Osteoblast (primary cell): ENCODE results near the gene DBR1. TPM values are rescaled to one million over a fixed set of nuclear protein-coding genes. Genes with fewer than 3 reads are reported as not detected.

ENCODE experiments used
- DNase-seq: peaks from one replicate; pipeline ENCODE4 v3.0.0; 2011; ENCODE audit warnings: low spot score, mixed read lengths; ENCODE audit not compliant: insufficient read length; ENCODE audit errors: missing footprints
- H2AFZ ChIP-seq: 2 replicates; pipeline ENCODE4 v1.6.0; 2011; ENCODE audit warnings: mild to moderate bottlenecking, low read length
- H3K27ac ChIP-seq: 2 replicates; pipeline ENCODE4 v1.5.1; 2011; ENCODE audit warnings: mild to moderate bottlenecking, low read depth, low read length, moderate library complexity
- H3K27me3 ChIP-seq: 2 replicates; pipeline ENCODE4 v1.6.0; 2012; ENCODE audit warnings: mild to moderate bottlenecking, control low read depth, inconsistent platforms, low read length, moderate library complexity; ENCODE audit not compliant: insufficient read depth
- H3K36me3 ChIP-seq: 2 replicates; pipeline ENCODE4 v1.5.1; 2011; ENCODE audit warnings: mild to moderate bottlenecking, low read length, control low read depth, moderate library complexity; ENCODE audit not compliant: insufficient read depth
- H3K4me1 ChIP-seq: 2 replicates; pipeline ENCODE4 v1.5.1; 2011; ENCODE audit warnings: mild to moderate bottlenecking, low read length, control low read depth, moderate library complexity; ENCODE audit not compliant: insufficient read depth
- H3K4me2 ChIP-seq: 2 replicates; pipeline ENCODE4 v1.6.0; 2011; ENCODE audit warnings: mild to moderate bottlenecking, low read length; ENCODE audit not compliant: insufficient read depth
- H3K4me3 ChIP-seq: fragments of 200-600 bp; sonication (generic); 3 replicates; pipeline ENCODE4 v1.5.1; 2012; ENCODE audit warnings: mild to moderate bottlenecking, low read length, inconsistent platforms; ENCODE audit not compliant: insufficient read depth
- H3K79me2 ChIP-seq: 2 replicates; pipeline ENCODE4 v1.6.0; 2012; ENCODE audit warnings: mild to moderate bottlenecking, low read length, control low read depth, inconsistent platforms; ENCODE audit not compliant: insufficient read depth
- H3K9me3 ChIP-seq: 2 replicates; pipeline ENCODE4 v1.5.1; 2011; ENCODE audit warnings: low read depth, low read length, control low read depth
- H4K20me1 ChIP-seq: 2 replicates; pipeline ENCODE4 v1.6.0; 2012; ENCODE audit warnings: mild to moderate bottlenecking, low read length, control low read depth; ENCODE audit not compliant: insufficient read depth
- CTCF ChIP-seq: IDR thresholded peaks from 2 replicates; pipeline ENCODE4 v1.5.1; 2011; ENCODE audit warnings: mild to moderate bottlenecking, low read depth, low read length, moderate library complexity; ENCODE audit errors: extremely low read depth
- total RNA-seq: library from RNA; depleted of rRNA; stranded (reverse); fragments of >200 nt; gene quantifications from 2 replicates; pipeline ENCODE4 v1.2.3, GENCODE V29; 2012

The DBR1 gene
- total RNA-seq, 1 donor, result 16.3 TPM

- DNase-seq, result no peak
- H3K79me2 ChIP-seq, result peaks cover 87% of the 10 kb centered on the region
- H3K4me3 ChIP-seq, result no peak overlapping the region
- no peaks in the 10 kb centered on the region for H3K4me1 ChIP-seq
- no peak overlapping the region for H3K4me2 ChIP-seq
- TF ChIP-seq CTCF, result no peak
- H3K36me3 ChIP-seq, result no peaks in the 10 kb centered on the region
- no peaks in the 10 kb centered on the region for H3K27me3 ChIP-seq
- peaks cover 80% of the 10 kb centered on the region for H4K20me1 ChIP-seq
- H3K27ac ChIP-seq, result no peak overlapping the region
- no peak overlapping the region for H2AFZ ChIP-seq
- no peaks in the 10 kb centered on the region for H3K9me3 ChIP-seq
Measured at GRCh38 chr3:138202945-138203701, 28.4 kb upstream of the DBR1 start.

GRCh38 chr3:138200424-138200823 is 25.7 kb upstream of the DBR1 start:
- peaks cover 88% of the 10 kb centered on the region for H4K20me1 ChIP-seq
- TF ChIP-seq CTCF, result no peak
- no peak overlapping the region for H2AFZ ChIP-seq
- no peak overlapping the region for H3K27ac ChIP-seq
- H3K4me1 ChIP-seq, result no peaks in the 10 kb centered on the region
- no peaks in the 10 kb centered on the region for H3K36me3 ChIP-seq
- no peak for DNase-seq
- H3K79me2 ChIP-seq, result peaks cover 90% of the 10 kb centered on the region
- H3K4me2 ChIP-seq, result no peak overlapping the region
- H3K9me3 ChIP-seq, result no peaks in the 10 kb centered on the region
- no peaks in the 10 kb centered on the region for H3K27me3 ChIP-seq
- no peak overlapping the region for H3K4me3 ChIP-seq

GRCh38 chr3:138199851-138200250 is 25.1 kb upstream of the DBR1 start:
- Histone ChIP-seq H3K9me3 (no peaks in the 10 kb centered on the region), H3K36me3 (no peaks in the 10 kb centered on the region), H3K4me2 (no peak overlapping the region), H3K27me3 (no peaks in the 10 kb centered on the region), H4K20me1 (peaks cover 87% of the 10 kb centered on the region), H3K4me3 (no peak overlapping the region), H3K4me1 (no peaks in the 10 kb centered on the region), H3K27ac (no peak overlapping the region), H3K79me2 (peaks cover 89% of the 10 kb centered on the region), H2AFZ (no peak overlapping the region)
- no peak for TF ChIP-seq CTCF
- DNase-seq, result no peak

- no peak for DNase-seq
- Histone ChIP-seq H3K9me3 (no peaks in the 10 kb centered on the region), H3K4me1 (no peaks in the 10 kb centered on the region), H3K4me3 (no peak overlapping the region), H3K4me2 (no peak overlapping the region), H3K79me2 (peaks cover 84% of the 10 kb centered on the region), H2AFZ (no peak overlapping the region), H3K27me3 (no peaks in the 10 kb centered on the region), H4K20me1 (peaks cover 73% of the 10 kb centered on the region), H3K36me3 (no peaks in the 10 kb centered on the region), H3K27ac (no peak overlapping the region)
- no peak for TF ChIP-seq CTCF
Measured at GRCh38 chr3:138197524-138197923, 22.8 kb upstream of the DBR1 start.
